ENCODE data around the gene EID2B.

The EID2B gene

DNA sequence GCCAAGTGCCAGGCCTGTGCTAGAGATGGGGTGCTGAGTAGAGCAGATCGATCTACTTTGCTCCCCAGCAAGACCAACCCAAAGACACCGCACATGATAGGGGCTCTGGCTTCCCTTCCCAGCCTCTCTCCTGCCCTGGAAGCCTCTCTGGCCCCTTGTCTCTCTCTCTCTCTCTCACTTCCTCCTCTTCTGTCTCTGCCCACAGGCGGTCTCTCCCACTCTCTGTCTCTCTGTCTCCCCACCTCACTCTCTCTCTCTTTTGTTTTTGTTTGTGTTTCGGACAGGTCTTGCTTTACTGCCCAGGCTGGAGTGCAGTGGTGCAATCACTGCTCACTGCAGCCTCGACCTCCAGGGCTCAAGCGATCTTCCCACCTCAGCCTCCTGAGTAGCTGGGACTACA lies 16.4 kb downstream of the EID2B start:
- ATAC-seq: no peak
- no peak for TF ChIP-seq CSDC2 (CRISPR knock-in tag; IDR thresholded peaks at IDR 0.05)
- TF ChIP-seq SNAI2 (CRISPR knock-in tag; IDR thresholded peaks at IDR 0.05): no peak
- no peak for TF ChIP-seq TCF4 (CRISPR knock-in tag; IDR thresholded peaks at IDR 0.05; ENCODE audit: borderline replicate concordance)
- TF ChIP-seq ZC3H10 (CRISPR knock-in tag; IDR thresholded peaks at IDR 0.05): no peak
- TF ChIP-seq PPARA (CRISPR knock-in tag; IDR thresholded peaks at IDR 0.05; ENCODE audit: borderline replicate concordance): no peak
- TF ChIP-seq BACH2 (CRISPR knock-in tag; IDR thresholded peaks at IDR 0.05; ENCODE audit: borderline replicate concordance): no peak
- no peak for TF ChIP-seq ESRRG (CRISPR knock-in tag; IDR thresholded peaks at IDR 0.05)
- TF ChIP-seq RARB (CRISPR knock-in tag; IDR thresholded peaks at IDR 0.05): no peak
- TF ChIP-seq TOX (CRISPR knock-in tag; IDR thresholded peaks at IDR 0.05; ENCODE audit: borderline replicate concordance): no peak
- TF ChIP-seq, protein P1, sequence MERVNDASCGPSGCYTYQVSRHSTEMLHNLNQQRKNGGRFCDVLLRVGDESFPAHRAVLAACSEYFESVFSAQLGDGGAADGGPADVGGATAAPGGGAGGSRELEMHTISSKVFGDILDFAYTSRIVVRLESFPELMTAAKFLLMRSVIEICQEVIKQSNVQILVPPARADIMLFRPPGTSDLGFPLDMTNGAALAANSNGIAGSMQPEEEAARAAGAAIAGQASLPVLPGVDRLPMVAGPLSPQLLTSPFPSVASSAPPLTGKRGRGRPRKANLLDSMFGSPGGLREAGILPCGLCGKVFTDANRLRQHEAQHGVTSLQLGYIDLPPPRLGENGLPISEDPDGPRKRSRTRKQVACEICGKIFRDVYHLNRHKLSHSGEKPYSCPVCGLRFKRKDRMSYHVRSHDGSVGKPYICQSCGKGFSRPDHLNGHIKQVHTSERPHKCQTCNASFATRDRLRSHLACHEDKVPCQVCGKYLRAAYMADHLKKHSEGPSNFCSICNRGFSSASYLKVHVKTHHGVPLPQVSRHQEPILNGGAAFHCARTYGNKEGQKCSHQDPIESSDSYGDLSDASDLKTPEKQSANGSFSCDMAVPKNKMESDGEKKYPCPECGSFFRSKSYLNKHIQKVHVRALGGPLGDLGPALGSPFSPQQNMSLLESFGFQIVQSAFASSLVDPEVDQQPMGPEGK (CRISPR knock-in tag; IDR thresholded peaks at IDR 0.05; ENCODE audit: borderline replicate concordance): no peak
- TF ChIP-seq ARNTL (CRISPR knock-in tag; IDR thresholded peaks at IDR 0.05; ENCODE audit: borderline replicate concordance, low read depth): no peak
- TF ChIP-seq, protein P2, sequence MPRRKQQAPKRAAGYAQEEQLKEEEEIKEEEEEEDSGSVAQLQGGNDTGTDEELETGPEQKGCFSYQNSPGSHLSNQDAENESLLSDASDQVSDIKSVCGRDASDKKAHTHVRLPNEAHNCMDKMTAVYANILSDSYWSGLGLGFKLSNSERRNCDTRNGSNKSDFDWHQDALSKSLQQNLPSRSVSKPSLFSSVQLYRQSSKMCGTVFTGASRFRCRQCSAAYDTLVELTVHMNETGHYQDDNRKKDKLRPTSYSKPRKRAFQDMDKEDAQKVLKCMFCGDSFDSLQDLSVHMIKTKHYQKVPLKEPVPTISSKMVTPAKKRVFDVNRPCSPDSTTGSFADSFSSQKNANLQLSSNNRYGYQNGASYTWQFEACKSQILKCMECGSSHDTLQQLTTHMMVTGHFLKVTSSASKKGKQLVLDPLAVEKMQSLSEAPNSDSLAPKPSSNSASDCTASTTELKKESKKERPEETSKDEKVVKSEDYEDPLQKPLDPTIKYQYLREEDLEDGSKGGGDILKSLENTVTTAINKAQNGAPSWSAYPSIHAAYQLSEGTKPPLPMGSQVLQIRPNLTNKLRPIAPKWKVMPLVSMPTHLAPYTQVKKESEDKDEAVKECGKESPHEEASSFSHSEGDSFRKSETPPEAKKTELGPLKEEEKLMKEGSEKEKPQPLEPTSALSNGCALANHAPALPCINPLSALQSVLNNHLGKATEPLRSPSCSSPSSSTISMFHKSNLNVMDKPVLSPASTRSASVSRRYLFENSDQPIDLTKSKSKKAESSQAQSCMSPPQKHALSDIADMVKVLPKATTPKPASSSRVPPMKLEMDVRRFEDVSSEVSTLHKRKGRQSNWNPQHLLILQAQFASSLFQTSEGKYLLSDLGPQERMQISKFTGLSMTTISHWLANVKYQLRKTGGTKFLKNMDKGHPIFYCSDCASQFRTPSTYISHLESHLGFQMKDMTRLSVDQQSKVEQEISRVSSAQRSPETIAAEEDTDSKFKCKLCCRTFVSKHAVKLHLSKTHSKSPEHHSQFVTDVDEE (CRISPR knock-in tag; IDR thresholded peaks at IDR 0.05): no peak
- TF ChIP-seq GLIS3 (CRISPR knock-in tag; IDR thresholded peaks at IDR 0.05): no peak
- TF ChIP-seq, protein P3, sequence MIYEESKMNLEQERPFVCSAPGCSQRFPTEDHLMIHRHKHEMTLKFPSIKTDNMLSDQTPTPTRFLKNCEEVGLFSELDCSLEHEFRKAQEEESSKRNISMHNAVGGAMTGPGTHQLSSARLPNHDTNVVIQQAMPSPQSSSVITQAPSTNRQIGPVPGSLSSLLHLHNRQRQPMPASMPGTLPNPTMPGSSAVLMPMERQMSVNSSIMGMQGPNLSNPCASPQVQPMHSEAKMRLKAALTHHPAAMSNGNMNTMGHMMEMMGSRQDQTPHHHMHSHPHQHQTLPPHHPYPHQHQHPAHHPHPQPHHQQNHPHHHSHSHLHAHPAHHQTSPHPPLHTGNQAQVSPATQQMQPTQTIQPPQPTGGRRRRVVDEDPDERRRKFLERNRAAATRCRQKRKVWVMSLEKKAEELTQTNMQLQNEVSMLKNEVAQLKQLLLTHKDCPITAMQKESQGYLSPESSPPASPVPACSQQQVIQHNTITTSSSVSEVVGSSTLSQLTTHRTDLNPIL (CRISPR knock-in tag; IDR thresholded peaks at IDR 0.05; ENCODE audit: low read depth): no peak

DNA sequence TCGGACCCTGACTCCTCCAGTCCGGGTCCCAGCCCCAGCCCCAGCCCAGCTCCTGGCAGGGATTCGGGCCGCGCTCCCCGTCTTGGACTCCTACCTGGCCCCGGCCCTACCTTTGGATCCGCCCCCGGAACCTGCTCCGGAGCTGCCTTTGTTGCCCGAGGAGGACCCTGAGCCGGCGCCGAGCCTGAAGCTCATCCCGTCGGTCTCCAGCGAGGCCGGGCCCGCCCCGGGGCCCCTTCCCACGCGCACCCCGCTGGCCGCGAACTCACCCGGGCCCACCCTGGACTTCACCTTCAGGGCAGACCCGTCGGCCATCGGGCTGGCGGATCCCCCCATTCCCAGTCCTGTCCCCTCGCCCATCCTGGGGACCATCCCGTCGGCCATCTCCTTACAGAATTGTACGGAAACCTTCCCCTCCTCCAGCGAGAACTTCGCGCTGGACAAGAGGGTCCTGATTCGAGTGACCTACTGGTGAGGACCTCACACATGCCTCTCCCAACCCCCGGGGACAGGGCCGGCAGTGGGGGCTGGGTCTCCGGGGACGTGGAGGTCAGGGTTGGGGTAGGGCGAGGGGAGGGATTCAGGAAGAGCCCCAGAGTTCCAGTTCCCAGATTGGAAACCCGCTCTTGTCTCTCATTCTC lies 17.0 kb downstream of the EID2B start:
- TF ChIP-seq RARB (CRISPR knock-in tag; IDR thresholded peaks at IDR 0.05) (no peak), ISL1 (CRISPR knock-in tag; IDR thresholded peaks at IDR 0.05) (no peak), PPARA (CRISPR knock-in tag; IDR thresholded peaks at IDR 0.05; ENCODE audit: borderline replicate concordance) (no peak), BACH2 (CRISPR knock-in tag; IDR thresholded peaks at IDR 0.05; ENCODE audit: borderline replicate concordance) (no peak), OSR1 (CRISPR knock-in tag; IDR thresholded peaks at IDR 0.05) (no peak)
- TF ChIP-seq, protein P4, sequence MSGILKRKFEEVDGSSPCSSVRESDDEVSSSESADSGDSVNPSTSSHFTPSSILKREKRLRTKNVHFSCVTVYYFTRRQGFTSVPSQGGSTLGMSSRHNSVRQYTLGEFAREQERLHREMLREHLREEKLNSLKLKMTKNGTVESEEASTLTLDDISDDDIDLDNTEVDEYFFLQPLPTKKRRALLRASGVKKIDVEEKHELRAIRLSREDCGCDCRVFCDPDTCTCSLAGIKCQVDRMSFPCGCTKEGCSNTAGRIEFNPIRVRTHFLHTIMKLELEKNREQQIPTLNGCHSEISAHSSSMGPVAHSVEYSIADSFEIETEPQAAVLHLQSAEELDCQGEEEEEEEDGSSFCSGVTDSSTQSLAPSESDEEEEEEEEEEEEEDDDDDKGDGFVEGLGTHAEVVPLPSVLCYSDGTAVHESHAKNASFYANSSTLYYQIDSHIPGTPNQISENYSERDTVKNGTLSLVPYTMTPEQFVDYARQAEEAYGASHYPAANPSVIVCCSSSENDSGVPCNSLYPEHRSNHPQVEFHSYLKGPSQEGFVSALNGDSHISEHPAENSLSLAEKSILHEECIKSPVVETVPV (CRISPR knock-in tag; IDR thresholded peaks at IDR 0.05): no peak
- ATAC-seq: peak; percentile 30

DNA sequence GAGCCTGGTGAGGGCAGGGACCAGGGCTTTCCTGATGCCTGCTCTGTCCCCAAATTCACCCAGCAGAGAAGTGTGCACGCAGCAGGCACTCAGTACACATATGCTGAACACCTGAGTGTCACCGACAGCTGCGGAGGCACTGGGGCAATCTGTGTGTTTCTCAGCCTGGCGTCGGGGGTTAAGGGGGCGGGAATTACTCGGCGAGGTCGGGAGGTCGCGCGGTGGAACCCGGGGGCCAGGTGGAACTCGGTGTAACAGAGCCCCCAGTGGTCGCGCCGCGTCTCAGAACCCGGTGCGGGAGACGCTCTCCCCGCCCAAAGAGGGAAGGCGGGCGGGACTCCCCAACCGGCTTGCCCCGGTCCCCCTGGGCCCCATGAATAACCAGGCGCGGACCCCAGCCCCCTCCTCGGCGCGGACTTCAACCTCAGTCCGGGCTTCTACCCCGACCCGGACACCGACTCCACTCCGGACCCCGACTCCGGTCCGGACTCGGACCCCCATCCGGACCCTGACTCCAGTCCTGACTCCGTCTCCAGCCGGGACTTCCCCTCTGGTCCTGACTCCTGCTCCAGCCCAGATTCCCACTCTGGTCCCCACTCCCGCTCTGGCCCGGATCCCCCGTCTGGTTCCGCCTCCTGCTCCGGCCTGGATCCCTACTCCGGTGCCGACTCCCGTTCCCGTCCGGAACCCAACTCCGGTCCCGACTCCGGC lies 17.7 kb downstream of the EID2B start, which contains the start of gene SELENOV:
SELENOV (plus strand) TSS at position 300 of the 711 bp plus-strand sequence; CDS start at position 374, 74 bp downstream.
- TF ChIP-seq SNAI2 (CRISPR knock-in tag; IDR thresholded peaks at IDR 0.05): no peak
- no peak for TF ChIP-seq ZFP30 (CRISPR knock-in tag; IDR thresholded peaks at IDR 0.05)
- no peak for TF ChIP-seq ZC3H10 (CRISPR knock-in tag; IDR thresholded peaks at IDR 0.05)
- TF ChIP-seq GLIS3 (CRISPR knock-in tag; IDR thresholded peaks at IDR 0.05): no peak
- peak; percentile 65 for ATAC-seq

DNA sequence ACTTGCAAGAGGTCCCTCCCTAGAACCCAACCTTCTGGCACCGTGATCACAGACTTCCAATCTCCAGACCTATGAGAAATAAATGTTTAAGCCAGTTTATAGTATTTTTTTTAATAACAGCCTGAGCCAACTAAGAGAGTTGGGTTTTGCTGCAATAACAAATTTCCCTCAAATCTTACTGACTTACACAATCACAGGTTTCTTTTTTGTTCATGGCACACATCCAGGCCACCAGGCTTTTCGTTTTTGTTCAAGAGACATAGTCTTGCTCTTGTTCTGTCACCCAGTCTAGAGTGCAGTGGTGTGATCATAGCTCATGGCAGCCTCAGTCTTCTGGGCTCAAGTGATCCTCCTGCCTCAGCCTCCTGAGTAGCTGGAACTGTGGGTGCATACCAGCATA lies 19.7 kb downstream of the EID2B start:
- no peak for ATAC-seq
- TF ChIP-seq OSR1 (CRISPR knock-in tag; IDR thresholded peaks at IDR 0.05) (no peak), ZFP3 (CRISPR knock-in tag; IDR thresholded peaks at IDR 0.05) (no peak), GLIS3 (CRISPR knock-in tag; IDR thresholded peaks at IDR 0.05) (no peak), ZC3H10 (CRISPR knock-in tag; IDR thresholded peaks at IDR 0.05) (no peak), SNAI2 (CRISPR knock-in tag; IDR thresholded peaks at IDR 0.05) (no peak), ZNF70 (CRISPR knock-in tag; IDR thresholded peaks at IDR 0.05) (no peak), ISL1 (CRISPR knock-in tag; IDR thresholded peaks at IDR 0.05) (no peak), ZFP30 (CRISPR knock-in tag; IDR thresholded peaks at IDR 0.05) (no peak), ZNF8 (CRISPR knock-in tag; IDR thresholded peaks at IDR 0.05) (no peak), ZNF565 (CRISPR knock-in tag; conservative IDR thresholded peaks at IDR 0.05; ENCODE audit: low read depth) (no peak), ARNTL (CRISPR knock-in tag; IDR thresholded peaks at IDR 0.05; ENCODE audit: borderline replicate concordance, low read depth) (no peak), BACH2 (CRISPR knock-in tag; IDR thresholded peaks at IDR 0.05; ENCODE audit: borderline replicate concordance) (no peak), TOX (CRISPR knock-in tag; IDR thresholded peaks at IDR 0.05; ENCODE audit: borderline replicate concordance) (no peak), PPARA (CRISPR knock-in tag; IDR thresholded peaks at IDR 0.05; ENCODE audit: borderline replicate concordance) (no peak)
- TF ChIP-seq, protein P2 (CRISPR knock-in tag; IDR thresholded peaks at IDR 0.05): no peak
